Esophagus squamous epithelium (tissue), 5 donors: ENCODE data around the gene PTH2. TPM values are rescaled to one million over a fixed set of nuclear protein-coding genes. Genes with fewer than 3 reads are reported as not detected.
"Not testable (repeated sequence)": the region's sequence is repeated elsewhere in the genome, so short reads cannot be mapped to it uniquely, and the experiment has no call there.

Experiments used
- DNase-seq: peaks from one replicate; lab custom pipeline; 2025; lab: John Stamatoyannopoulos, UW
- H3K27ac ChIP-seq, 4 donors: fragments of 200-600 bp; sonication (generic); one replicate each; pipeline ENCODE4 v1.5.1; 2016 to 2019; ENCODE audit warnings: mild to moderate bottlenecking in 1 of 4
- H3K27me3 ChIP-seq, 4 donors: fragments of 200-600 bp; sonication (generic); 1 replicate in 3 of 4; 2 replicates in 1 of 4; pipeline versions ENCODE4 v1.5.1 to v1.6.0; 2017 to 2021; ENCODE audit warnings: antibody characterized with exemption in 1 of 4
- H3K36me3 ChIP-seq, 3 donors: fragments of 200-600 bp; sonication (generic); one replicate each; pipeline ENCODE4 v1.5.1; 2016 to 2019
- H3K4me1 ChIP-seq, 3 donors: fragments of 200-600 bp; sonication (generic); one replicate each; pipeline ENCODE4 v1.5.1; 2017 to 2019
- H3K4me3 ChIP-seq, 4 donors: fragments of 200-600 bp; sonication (generic); 1 replicate in 3 of 4; 2 replicates in 1 of 4; pipeline ENCODE4 v1.5.1; 2016 to 2019; ENCODE audit warnings: mild to moderate bottlenecking in 2 of 4, moderate library complexity in 1 of 4
- H3K9me3 ChIP-seq, 3 donors: fragments of 200-600 bp; sonication (generic); one replicate each; pipeline ENCODE4 v1.5.1; 2016 to 2019
- POLR2A ChIP-seq, 4 donors: fragments of 450-650 bp; IDR thresholded peaks; one replicate each; pipeline ENCODE4 v1.6.1; 2017; ENCODE audit warnings: antibody characterized with exemption in 4 of 4, mild to moderate bottlenecking in 4 of 4, moderate library complexity in 3 of 4
- WGBS, 2 donors: methylation state at CpG; one replicate each; pipeline ENCODE4 v1.1.5; 2018; 5-methylcytosine and 5-hydroxymethylcytosine counted together
- intact Hi-C: fragments of 100-400 bp; cut with DNase I; formaldehyde crosslinking; loops from one replicate; pipeline ENCODE4 v1.15.0; 2022
- total RNA-seq, 4 donors: library from RNA; depleted of rRNA; stranded (reverse); fragments of >200 nt; gene quantifications; one replicate each; pipeline ENCODE4 v1.1.0, GENCODE V29; 2016
- TF ChIP-seq, protein P1 (sequence below), 6 experiments: fragments of 450-650 bp in 4 of 6; fragments of 200-600 bp in 2 of 6; sonication (generic) in 2 of 6; IDR thresholded peaks; one replicate each; pipeline ENCODE4 v1.5.1; 2016 to 2019; ENCODE audit warnings: antibody characterized with exemption in 6 of 6, mild to moderate bottlenecking in 4 of 6, moderate library complexity in 4 of 6
- donor health status: DM: yes; HTN: yes; CAD: no.

The PTH2 gene
- total RNA-seq, 4 donors from 2014 or later, result not detected

- WGBS, 2 donors, result 77 to 87% methylated on average over 13 to 15 of the region's 32 CpGs
- TF ChIP-seq, protein P1, sequence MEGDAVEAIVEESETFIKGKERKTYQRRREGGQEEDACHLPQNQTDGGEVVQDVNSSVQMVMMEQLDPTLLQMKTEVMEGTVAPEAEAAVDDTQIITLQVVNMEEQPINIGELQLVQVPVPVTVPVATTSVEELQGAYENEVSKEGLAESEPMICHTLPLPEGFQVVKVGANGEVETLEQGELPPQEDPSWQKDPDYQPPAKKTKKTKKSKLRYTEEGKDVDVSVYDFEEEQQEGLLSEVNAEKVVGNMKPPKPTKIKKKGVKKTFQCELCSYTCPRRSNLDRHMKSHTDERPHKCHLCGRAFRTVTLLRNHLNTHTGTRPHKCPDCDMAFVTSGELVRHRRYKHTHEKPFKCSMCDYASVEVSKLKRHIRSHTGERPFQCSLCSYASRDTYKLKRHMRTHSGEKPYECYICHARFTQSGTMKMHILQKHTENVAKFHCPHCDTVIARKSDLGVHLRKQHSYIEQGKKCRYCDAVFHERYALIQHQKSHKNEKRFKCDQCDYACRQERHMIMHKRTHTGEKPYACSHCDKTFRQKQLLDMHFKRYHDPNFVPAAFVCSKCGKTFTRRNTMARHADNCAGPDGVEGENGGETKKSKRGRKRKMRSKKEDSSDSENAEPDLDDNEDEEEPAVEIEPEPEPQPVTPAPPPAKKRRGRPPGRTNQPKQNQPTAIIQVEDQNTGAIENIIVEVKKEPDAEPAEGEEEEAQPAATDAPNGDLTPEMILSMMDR (IDR thresholded peaks at IDR 0.05), result no peak
- no peak for TF ChIP-seq POLR2A (IDR thresholded peaks at IDR 0.05)
- Histone ChIP-seq H3K4me3 (no peak overlapping the region), H3K9me3 (no peaks in the 10 kb centered on the region), H3K27ac (no peak overlapping the region), H3K36me3 (peaks cover 0 to 44% (median 10%) of the 10 kb centered on the region in 3 donors), H3K4me1 (peaks cover 6 to 57% (median 6%) of the 10 kb centered on the region in 3 donors), H3K27me3 (peaks cover 0 to 3% (median 0%) of the 10 kb centered on the region in 4 donors)
- intact Hi-C loops, result no loop called here
- DNase-seq, result no peak
Observed at GRCh38 chr19:49447485-49448431, 24.5 kb upstream of the PTH2 start.

DNA sequence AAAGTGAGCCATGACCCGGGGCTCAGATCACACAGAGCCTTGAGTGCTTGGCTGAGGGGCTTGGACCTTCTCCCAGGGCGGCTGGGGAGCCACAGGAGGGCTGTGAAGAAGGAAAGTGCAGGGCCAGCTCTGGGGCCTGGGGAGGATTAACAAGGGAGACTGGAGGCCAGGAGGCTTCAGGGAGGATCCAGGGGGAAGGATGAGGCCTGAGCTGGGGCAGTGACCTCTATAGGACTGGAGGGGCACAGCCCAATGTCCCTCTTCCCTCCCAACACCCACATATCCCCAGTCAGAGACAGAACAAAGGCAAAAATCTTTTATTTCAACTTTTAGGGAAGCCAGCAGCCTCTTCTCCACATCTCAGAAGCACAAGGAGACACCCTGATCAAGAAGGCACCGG, 22.8 kb upstream of the PTH2 start:
- Histone ChIP-seq H3K27me3 (peaks cover 0 to 20% (median 0%) of the 10 kb centered on the region in 4 donors), H3K4me3 (no peak overlapping the region), H3K4me1 (peaks cover 13 to 62% (median 23%) of the 10 kb centered on the region in 3 donors), H3K36me3 (peaks cover 0 to 44% (median 10%) of the 10 kb centered on the region in 3 donors), H3K9me3 (no peaks in the 10 kb centered on the region), H3K27ac (no peak overlapping the region)
- no peak for DNase-seq
- WGBS, 2 donors, result 56 to 58% methylated on average over 1 to 2 of the region's 3 CpGs
- no peak for TF ChIP-seq POLR2A (IDR thresholded peaks at IDR 0.05)
- TF ChIP-seq, protein P1 (IDR thresholded peaks at IDR 0.05), result no peak
- intact Hi-C loops, result no loop called here

GRCh38 chr19:49444100-49444700, 21.0 kb upstream of the PTH2 start:
- Histone ChIP-seq H3K4me1 (peaks cover 7 to 55% (median 18%) of the 10 kb centered on the region in 3 donors), H3K27me3 (peaks cover 3 to 38% (median 11%) of the 10 kb centered on the region in 4 donors), H3K27ac (peak overlapping the region in 2 of 4 donors; percentile 90 to 93), H3K4me3 (peak overlapping the region in 3 of 4 donors; percentile 70 to 88 (median 85)), H3K36me3 (peaks cover 0 to 34% (median 8%) of the 10 kb centered on the region in 3 donors)
- H3K9me3 ChIP-seq, DNase-seq, intact Hi-C loops: not testable (repeated sequence)
- WGBS, 2 donors, result 44 to 67% methylated on average over 2 to 4 of the region's 5 CpGs

- Histone ChIP-seq H3K4me3 (peak overlapping the region; percentile 70 to 88 (median 80)), H3K9me3 (no peaks in the 10 kb centered on the region), H3K27me3 (peaks cover 3 to 45% (median 13%) of the 10 kb centered on the region in 4 donors), H3K27ac (peak overlapping the region; percentile 85 to 93 (median 91)), H3K36me3 (peaks cover 0 to 28% (median 5%) of the 10 kb centered on the region in 3 donors), H3K4me1 (peaks cover 7 to 53% (median 18%) of the 10 kb centered on the region in 3 donors)
- intact Hi-C loops, result loop anchor here (2.0 kb wide), 1 partner anchor 51 kb away; no protein-coding TSS in a partner anchor
- TF ChIP-seq POLR2A (IDR thresholded peaks at IDR 0.05), result no peak
- TF ChIP-seq, protein P1 (IDR thresholded peaks at IDR 0.05), result peak; percentile 73 to 95 (median 88)
- 1 to 2% methylated on average over 26 of the region's 47 CpGs for WGBS, 2 donors
- peak; percentile 68 for DNase-seq
Observed at GRCh38 chr19:49443366-49444099, 20.3 kb upstream of the PTH2 start.
